CD4-positive, alpha-beta T cell (primary cell): ENCODE measurements around the gene FEZ2. TPM values are rescaled to one million over a fixed set of nuclear protein-coding genes. Genes with fewer than 3 reads are reported as not detected.

Experiments used
- ATAC-seq: fragments of 200-7000 bp; cut with Tn5 transposase; one replicate; pipeline ENCODE4 v1.10.0; 2022; ENCODE audit warnings: mild to moderate bottlenecking; ENCODE audit not compliant: poor library complexity
- CTCF ChIA-PET: fragments of 350-600 bp; sonication (Branson Sonifier 250); formaldehyde crosslinking; loops from one replicate; lab custom pipeline; 2021; ENCODE audit warnings: antibody characterized with exemption, inconsistent platforms; lab: Charles Lee
- POLR2A ChIA-PET: fragments of 350-600 bp; sonication (Branson Sonifier 250); formaldehyde crosslinking; loops from one replicate; lab custom pipeline; 2021; ENCODE audit warnings: antibody characterized with exemption, inconsistent platforms; lab: Charles Lee
- DNase-seq, 14 experiments: peaks; one replicate each; pipeline ENCODE4 v3.0.0-alpha.2; 2013 to 2020; ENCODE audit warnings: mixed read lengths in 2 of 14
- H3K27ac ChIP-seq, 2 donors: one replicate each; pipeline versions ENCODE4 v1.5.1 to v1.7.0; 2013; ENCODE audit warnings: low read length in 2 of 2, low read depth in 1 of 2, mild to moderate bottlenecking in 1 of 2
- H3K27me3 ChIP-seq, 2 experiments: 1 replicate in 1 of 2; 2 replicates in 1 of 2; pipeline versions ENCODE4 v1.6.1 to v1.7.0; 2013; ENCODE audit warnings: low read length in 2 of 2, control low read depth in 1 of 2, mild to moderate bottlenecking in 1 of 2, moderate library complexity in 1 of 2; ENCODE audit not compliant: insufficient read depth in 2 of 2, control insufficient read depth in 1 of 2
- H3K36me3 ChIP-seq: one replicate; pipeline ENCODE4 v1.6.1; 2013; ENCODE audit warnings: low read length, control low read depth; ENCODE audit not compliant: insufficient read depth
- H3K4me1 ChIP-seq: one replicate; pipeline ENCODE4 v1.6.1; 2013; ENCODE audit warnings: low read length, control low read depth; ENCODE audit not compliant: insufficient read depth
- H3K4me3 ChIP-seq: one replicate; pipeline ENCODE4 v1.5.1; 2013; ENCODE audit warnings: mild to moderate bottlenecking, low read length, moderate library complexity
- H3K9me3 ChIP-seq, 2 experiments: 1 replicate in 1 of 2; 2 replicates in 1 of 2; pipeline versions ENCODE4 v1.6.1 to v1.7.0; 2013; ENCODE audit warnings: low read length in 2 of 2, mild to moderate bottlenecking in 2 of 2, control low read depth in 1 of 2, moderate library complexity in 1 of 2; ENCODE audit not compliant: control insufficient read depth in 1 of 2, insufficient read depth in 1 of 2
- H3K27ac Mint-ChIP-seq: one replicate; pipeline ENCODE4 v1.8.0; 2020; ENCODE audit warnings: mixed read lengths
- H3K27me3 Mint-ChIP-seq: one replicate; pipeline ENCODE4 v1.8.0; 2021; ENCODE audit warnings: mixed read lengths
- H3K36me3 Mint-ChIP-seq: one replicate; pipeline ENCODE4 v1.8.0; 2021; ENCODE audit warnings: low read depth, mixed read lengths
- H3K4me1 Mint-ChIP-seq: one replicate; pipeline ENCODE4 v1.8.0; 2021; ENCODE audit warnings: low read depth, mixed read lengths
- H3K4me3 Mint-ChIP-seq: one replicate; pipeline ENCODE4 v1.8.0; 2020; ENCODE audit warnings: mild to moderate bottlenecking, mixed read lengths
- H3K9me3 Mint-ChIP-seq: one replicate; pipeline ENCODE4 v1.8.0; 2020; ENCODE audit warnings: mixed read lengths
- intact Hi-C, 2 experiments: fragments of 100-400 bp; cut with DNase I in 1 of 2; cut with micrococcal nuclease in 1 of 2; formaldehyde crosslinking; loops; one replicate each; pipeline versions ENCODE4 v1.15.1 to v1.9.0; 2023 to 2025; cut with DNase I, micrococcal nuclease
- total RNA-seq, 174 experiments: library from RNA in 2 of 174; stranded (reverse) in 2 of 174; gene quantifications; one replicate each; pipeline ENCODE4 v1.2.3 and lab custom pipeline; 2021 to 2026
- TF ChIP-seq, protein P1 (sequence below): fragments of 200-600 bp; IDR thresholded peaks from one replicate; pipeline ENCODE4 v1.8.0; 2022; ENCODE audit warnings: antibody characterized with exemption, mild to moderate bottlenecking

Gene FEZ2
- total RNA-seq, 2 experiments from 2014 or later = 4.8 to 5.6 TPM

DNA sequence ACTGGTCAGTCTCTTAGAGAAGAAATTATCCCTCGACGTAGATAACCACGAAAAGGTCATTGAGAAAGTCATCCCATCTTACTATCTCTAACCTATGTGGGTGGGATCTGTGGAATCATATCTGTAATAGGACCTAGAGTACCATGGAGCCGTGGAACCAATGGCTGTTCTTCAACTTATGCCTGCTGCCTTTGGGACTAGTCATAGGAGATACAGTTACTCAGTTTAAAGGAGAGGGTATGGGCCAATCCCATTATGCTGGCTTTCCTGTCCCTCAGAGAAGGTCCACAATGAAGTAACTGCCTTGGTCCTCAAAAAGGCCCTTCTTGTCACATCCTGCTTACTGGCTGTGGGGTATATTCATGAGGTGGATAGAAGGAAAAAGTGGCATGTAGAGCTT, 77.5 kb downstream of the FEZ2 start:
- Mint-ChIP-seq H3K4me3 (no peak overlapping the region), H3K27ac (no peak overlapping the region), H3K27me3 (no peaks in the 10 kb centered on the region), H3K36me3 (peaks cover 14% of the 10 kb centered on the region), H3K4me1 (no peaks in the 10 kb centered on the region), H3K9me3 (no peaks in the 10 kb centered on the region)
- DNase-seq (no peak), ATAC-seq (no peak)
- ChIA-PET CTCF (no interaction called here), POLR2A (no interaction called here)
- TF ChIP-seq, protein P1, sequence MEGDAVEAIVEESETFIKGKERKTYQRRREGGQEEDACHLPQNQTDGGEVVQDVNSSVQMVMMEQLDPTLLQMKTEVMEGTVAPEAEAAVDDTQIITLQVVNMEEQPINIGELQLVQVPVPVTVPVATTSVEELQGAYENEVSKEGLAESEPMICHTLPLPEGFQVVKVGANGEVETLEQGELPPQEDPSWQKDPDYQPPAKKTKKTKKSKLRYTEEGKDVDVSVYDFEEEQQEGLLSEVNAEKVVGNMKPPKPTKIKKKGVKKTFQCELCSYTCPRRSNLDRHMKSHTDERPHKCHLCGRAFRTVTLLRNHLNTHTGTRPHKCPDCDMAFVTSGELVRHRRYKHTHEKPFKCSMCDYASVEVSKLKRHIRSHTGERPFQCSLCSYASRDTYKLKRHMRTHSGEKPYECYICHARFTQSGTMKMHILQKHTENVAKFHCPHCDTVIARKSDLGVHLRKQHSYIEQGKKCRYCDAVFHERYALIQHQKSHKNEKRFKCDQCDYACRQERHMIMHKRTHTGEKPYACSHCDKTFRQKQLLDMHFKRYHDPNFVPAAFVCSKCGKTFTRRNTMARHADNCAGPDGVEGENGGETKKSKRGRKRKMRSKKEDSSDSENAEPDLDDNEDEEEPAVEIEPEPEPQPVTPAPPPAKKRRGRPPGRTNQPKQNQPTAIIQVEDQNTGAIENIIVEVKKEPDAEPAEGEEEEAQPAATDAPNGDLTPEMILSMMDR = no peak
- no peak overlapping the region for H3K27ac ChIP-seq
- no peaks in the 10 kb centered on the region for H3K27me3 ChIP-seq
- no peak overlapping the region for H3K4me3 ChIP-seq
- H3K9me3 ChIP-seq = no peaks in the 10 kb centered on the region
- H3K36me3 ChIP-seq = no peaks in the 10 kb centered on the region
- H3K4me1 ChIP-seq = no peaks in the 10 kb centered on the region
- intact Hi-C loops = no loop called here

DNA sequence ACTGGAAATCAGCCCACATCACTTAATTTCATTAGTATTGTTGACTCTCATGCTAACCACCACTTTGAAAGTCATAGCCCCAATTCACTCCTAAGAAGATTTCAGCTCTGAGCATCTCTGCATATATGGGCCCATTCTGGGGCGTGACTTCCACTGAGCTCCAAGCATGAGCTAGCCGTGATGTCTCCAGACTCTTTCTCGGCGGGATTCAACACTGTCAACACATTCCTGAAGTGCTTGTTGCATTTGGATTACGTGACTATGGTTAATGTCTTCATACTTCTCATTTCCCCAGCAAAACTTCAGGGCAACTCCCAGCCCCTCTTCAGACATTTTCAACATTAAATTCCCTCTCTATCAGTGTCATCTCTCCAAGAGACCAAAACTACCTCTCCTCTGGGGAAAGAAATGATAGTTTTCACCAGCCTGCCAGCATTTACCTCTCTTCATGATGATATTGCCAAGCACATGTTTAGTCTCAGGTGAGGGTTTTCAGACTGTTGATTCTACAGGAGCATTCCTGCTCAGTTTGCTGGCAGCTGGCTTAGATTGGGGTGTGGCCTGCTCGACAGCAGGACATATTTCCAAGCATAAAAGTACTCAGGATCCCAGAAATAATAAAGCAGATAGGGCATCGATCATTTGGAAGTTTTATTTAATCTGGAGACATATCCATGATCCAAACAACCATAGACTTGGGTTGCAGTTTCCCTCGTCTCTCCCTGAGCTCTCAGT, 81.7 kb downstream of the FEZ2 start:
- no peak overlapping the region for H3K4me3 Mint-ChIP-seq
- POLR2A ChIA-PET = no interaction called here
- TF ChIP-seq, protein P1 = no peak

GRCh38 chr2:36515538-36515937, 82.4 kb downstream of the FEZ2 start:
- H3K4me1 ChIP-seq = no peaks in the 10 kb centered on the region
- H3K27ac ChIP-seq = no peak overlapping the region
- H3K4me1 Mint-ChIP-seq = no peaks in the 10 kb centered on the region
- H3K4me3 Mint-ChIP-seq = no peak overlapping the region
- no peaks in the 10 kb centered on the region for H3K36me3 Mint-ChIP-seq
- no peak for DNase-seq
- no peaks in the 10 kb centered on the region for H3K9me3 Mint-ChIP-seq
- intact Hi-C loops = no loop called here
- CTCF ChIA-PET = no interaction called here
- H3K36me3 ChIP-seq = no peaks in the 10 kb centered on the region
- no peak overlapping the region for H3K27ac Mint-ChIP-seq
- TF ChIP-seq, protein P1 = no peak
- no peaks in the 10 kb centered on the region for H3K27me3 Mint-ChIP-seq
- ATAC-seq = no peak
- H3K4me3 ChIP-seq = no peak overlapping the region
- POLR2A ChIA-PET = no interaction called here
- no peaks in the 10 kb centered on the region for H3K9me3 ChIP-seq
- H3K27me3 ChIP-seq = no peaks in the 10 kb centered on the region

More for the DNA sequence above, 81.7 kb downstream of the FEZ2 start:
- Mint-ChIP-seq H3K27me3 (no peaks in the 10 kb centered on the region), H3K27ac (no peak overlapping the region), H3K4me1 (no peaks in the 10 kb centered on the region), H3K9me3 (no peaks in the 10 kb centered on the region), H3K36me3 (peaks cover 2% of the 10 kb centered on the region)
- Histone ChIP-seq H3K27me3 (no peaks in the 10 kb centered on the region), H3K9me3 (no peaks in the 10 kb centered on the region), H3K4me3 (no peak overlapping the region), H3K27ac (no peak overlapping the region), H3K36me3 (no peaks in the 10 kb centered on the region), H3K4me1 (no peaks in the 10 kb centered on the region)
- CTCF ChIA-PET = no interaction called here
- no peak for DNase-seq
- ATAC-seq = no peak
- intact Hi-C loops = no loop called here
